CMK (cell line): ENCODE results near the gene POLDIP3.

Experiments used
- DNase-seq: peaks from one replicate; pipeline ENCODE4 v3.0.0-alpha.2; 2010; ENCODE audit warnings: low read depth

The POLDIP3 gene

GRCh38 chr22:42641801-42642413 lies 27.2 kb upstream of the POLDIP3 start:
- no peak for DNase-seq

- DNase-seq = no peak
Observed at GRCh38 chr22:42639541-42640241, 25.0 kb upstream of the POLDIP3 start.

- DNase-seq = no peak
Observed at GRCh38 chr22:42637555-42637954, 22.9 kb upstream of the POLDIP3 start.

GRCh38 chr22:42636506-42636905 lies 21.8 kb upstream of the POLDIP3 start:
- no peak for DNase-seq

- DNase-seq = no peak
Observed at GRCh38 chr22:42635531-42635930, 20.8 kb upstream of the POLDIP3 start.

GRCh38 chr22:42633013-42633412 lies 18.3 kb upstream of the POLDIP3 start:
- DNase-seq = no peak

- DNase-seq = no peak
Observed at GRCh38 chr22:42632096-42632495, 17.4 kb upstream of the POLDIP3 start.

GRCh38 chr22:42630901-42631602 lies 16.4 kb upstream of the POLDIP3 start:
- no peak for DNase-seq

GRCh38 chr22:42630211-42630610 lies 15.5 kb upstream of the POLDIP3 start:
- no peak for DNase-seq

- no peak for DNase-seq
Observed at GRCh38 chr22:42627981-42628380, 13.3 kb upstream of the POLDIP3 start.

- DNase-seq = no peak
Observed at GRCh38 chr22:42626951-42627625, 12.4 kb upstream of the POLDIP3 start.

- no peak for DNase-seq
Observed at GRCh38 chr22:42626431-42626830, 11.7 kb upstream of the POLDIP3 start.

GRCh38 chr22:42625416-42625815 lies 10.7 kb upstream of the POLDIP3 start:
- no peak for DNase-seq

GRCh38 chr22:42624551-42625106 lies 9.9 kb upstream of the POLDIP3 start:
- DNase-seq = no peak

- no peak for DNase-seq
Observed at GRCh38 chr22:42623756-42624441, 9.2 kb upstream of the POLDIP3 start.

- DNase-seq = no peak
Observed at GRCh38 chr22:42623301-42623751, 8.6 kb upstream of the POLDIP3 start.

GRCh38 chr22:42622061-42622710 lies 7.5 kb upstream of the POLDIP3 start:
- DNase-seq = no peak

- DNase-seq = peak; percentile 49
Observed at GRCh38 chr22:42621505-42622002, 6.9 kb upstream of the POLDIP3 start.

- DNase-seq = no peak
Observed at GRCh38 chr22:42620084-42620483, 5.4 kb upstream of the POLDIP3 start.

GRCh38 chr22:42619261-42620063 lies 4.8 kb upstream of the POLDIP3 start:
- DNase-seq = no peak
